ENCODE measurements around the gene TEKT1. TPM values are rescaled to one million over a fixed set of nuclear protein-coding genes. Genes with fewer than 3 reads are reported as not detected.
"Not testable (repeated sequence)": the region's sequence is repeated elsewhere in the genome, so short reads cannot be mapped to it uniquely, and the experiment has no call there.

The TEKT1 gene
- total RNA-seq, 3 donors from 2014 or later (not counting 1 experiment from before 2014, with no cell fraction given) = not detected

DNA sequence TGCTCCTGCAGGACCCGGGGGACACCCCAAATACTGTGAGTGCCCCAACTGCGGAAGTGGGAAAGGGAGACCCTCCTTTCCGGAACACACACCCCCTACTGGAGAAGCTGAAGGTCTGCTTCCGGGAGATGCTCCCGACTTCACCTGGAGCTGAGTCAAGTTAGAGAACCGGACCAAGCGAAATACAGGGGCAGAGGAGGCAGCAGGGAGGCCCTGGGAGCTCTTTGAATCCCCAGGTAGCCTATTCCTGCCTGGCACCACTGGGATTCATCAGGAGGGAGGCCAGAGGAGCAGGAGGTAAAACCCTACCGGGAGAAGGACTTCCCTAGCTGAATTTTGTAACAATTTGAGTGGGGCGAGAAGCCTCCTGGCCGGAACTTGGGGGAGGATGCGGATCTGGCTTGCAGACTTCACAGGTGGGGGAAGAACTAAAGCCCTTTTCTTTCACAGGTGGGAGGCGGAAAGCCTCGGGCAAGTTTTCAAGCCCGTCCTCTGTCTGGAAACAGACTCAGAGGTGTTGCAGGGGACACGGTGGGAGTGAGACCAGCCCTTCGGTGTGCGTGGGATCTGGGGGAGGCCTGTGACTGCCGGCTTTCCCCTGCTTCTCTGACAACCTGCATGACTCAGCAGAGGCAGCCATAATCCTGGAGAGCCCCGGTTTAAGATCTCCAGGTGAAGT, 22.4 kb upstream of the TEKT1 start:
- peaks cover 0 to 16% of the 10 kb centered on the region in 2 donors for H3K4me1 Mint-ChIP-seq
- H3K4me3 ChIP-seq (ENCODE audit: low read length) = peak overlapping the region; percentile 31
- peak in 1 of 2 donors; percentile 41 for DNase-seq
- H3K36me3 ChIP-seq (ENCODE audit: control insufficient read depth, insufficient read depth, low read length) = no peaks in the 10 kb centered on the region
- peaks cover 19% of the 10 kb centered on the region for H3K4me1 ChIP-seq (ENCODE audit: control insufficient read depth, insufficient read depth, low read length)
- H3K27ac ChIP-seq (ENCODE audit: low read length) = peak overlapping the region; percentile 51
- peak overlapping the region; percentile 76 for H3K4me3 Mint-ChIP-seq
- intact Hi-C loops (cut with micrococcal nuclease) = no loop called here
- H3K9me3 Mint-ChIP-seq = no peaks in the 10 kb centered on the region
- ATAC-seq = peak in 2 of 3 donors; percentile 30 to 61
- H3K27me3 ChIP-seq (ENCODE audit: control insufficient read depth, insufficient read depth, low read length) = no peaks in the 10 kb centered on the region
- WGBS (ENCODE audit: insufficient coverage) = 35% methylated on average over 19 of the region's 19 CpGs
- H3K9me3 ChIP-seq (ENCODE audit: control insufficient read depth, insufficient read depth, low read length) = no peaks in the 10 kb centered on the region
- H3K36me3 Mint-ChIP-seq = no peaks in the 10 kb centered on the region
- peak overlapping the region; percentile 24 to 78 for H3K27ac Mint-ChIP-seq
- H3K27me3 Mint-ChIP-seq (ENCODE audit: low read depth in 2 of 2) = peaks cover 3 to 5% of the 10 kb centered on the region in 2 donors
- TF ChIP-seq, protein P1, sequence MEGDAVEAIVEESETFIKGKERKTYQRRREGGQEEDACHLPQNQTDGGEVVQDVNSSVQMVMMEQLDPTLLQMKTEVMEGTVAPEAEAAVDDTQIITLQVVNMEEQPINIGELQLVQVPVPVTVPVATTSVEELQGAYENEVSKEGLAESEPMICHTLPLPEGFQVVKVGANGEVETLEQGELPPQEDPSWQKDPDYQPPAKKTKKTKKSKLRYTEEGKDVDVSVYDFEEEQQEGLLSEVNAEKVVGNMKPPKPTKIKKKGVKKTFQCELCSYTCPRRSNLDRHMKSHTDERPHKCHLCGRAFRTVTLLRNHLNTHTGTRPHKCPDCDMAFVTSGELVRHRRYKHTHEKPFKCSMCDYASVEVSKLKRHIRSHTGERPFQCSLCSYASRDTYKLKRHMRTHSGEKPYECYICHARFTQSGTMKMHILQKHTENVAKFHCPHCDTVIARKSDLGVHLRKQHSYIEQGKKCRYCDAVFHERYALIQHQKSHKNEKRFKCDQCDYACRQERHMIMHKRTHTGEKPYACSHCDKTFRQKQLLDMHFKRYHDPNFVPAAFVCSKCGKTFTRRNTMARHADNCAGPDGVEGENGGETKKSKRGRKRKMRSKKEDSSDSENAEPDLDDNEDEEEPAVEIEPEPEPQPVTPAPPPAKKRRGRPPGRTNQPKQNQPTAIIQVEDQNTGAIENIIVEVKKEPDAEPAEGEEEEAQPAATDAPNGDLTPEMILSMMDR (IDR thresholded peaks at IDR 0.05) = no peak

DNA sequence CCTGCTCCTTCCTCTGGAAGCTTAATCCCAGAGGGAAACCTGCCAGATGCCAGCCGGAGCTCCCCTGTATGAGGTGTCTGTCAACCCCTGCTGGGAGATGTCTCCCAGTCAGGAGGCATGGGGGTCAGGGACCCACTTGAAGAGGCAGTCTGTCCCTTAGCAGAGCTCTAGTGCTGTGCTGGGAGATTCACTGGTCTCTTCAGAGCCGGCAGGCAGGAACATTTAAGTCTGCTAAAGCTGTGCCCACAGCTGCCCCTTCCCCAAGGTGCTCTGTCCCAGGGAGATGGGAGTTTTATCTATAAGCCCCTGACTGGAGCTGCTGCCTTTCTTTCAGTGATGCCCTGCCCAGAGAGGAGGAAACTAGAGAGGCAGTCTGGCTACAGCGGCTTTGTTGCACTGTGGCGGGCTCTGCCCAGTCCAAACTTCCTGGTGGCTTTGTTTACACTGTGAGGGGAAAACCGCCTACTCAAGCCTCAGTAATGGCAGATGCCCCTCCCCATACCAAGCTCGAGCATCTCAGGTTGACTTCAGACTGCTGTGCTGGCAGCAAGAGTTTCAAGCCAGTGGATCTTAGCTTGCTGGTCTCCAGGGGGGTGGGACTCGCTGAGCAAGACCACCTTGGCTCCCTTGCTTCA, 17.1 kb upstream of the TEKT1 start:
- H3K9me3 Mint-ChIP-seq; H3K36me3 Mint-ChIP-seq; intact Hi-C loops (cut with micrococcal nuclease); H3K9me3 ChIP-seq (ENCODE audit: control insufficient read depth, insufficient read depth, low read length); H3K27me3 ChIP-seq (ENCODE audit: control insufficient read depth, insufficient read depth, low read length); DNase-seq; H3K4me3 Mint-ChIP-seq; H3K4me3 ChIP-seq (ENCODE audit: low read length); H3K27ac ChIP-seq (ENCODE audit: low read length); H3K27ac Mint-ChIP-seq; H3K4me1 Mint-ChIP-seq; H3K36me3 ChIP-seq (ENCODE audit: control insufficient read depth, insufficient read depth, low read length); ATAC-seq: not testable (repeated sequence)
- H3K27me3 Mint-ChIP-seq (ENCODE audit: low read depth in 2 of 2) = peaks cover 8 to 18% of the 10 kb centered on the region in 2 donors
- H3K4me1 ChIP-seq (ENCODE audit: control insufficient read depth, insufficient read depth, low read length) = peaks cover 19% of the 10 kb centered on the region
- 75% methylated on average over 7 of the region's 7 CpGs for WGBS (ENCODE audit: insufficient coverage)

DNA sequence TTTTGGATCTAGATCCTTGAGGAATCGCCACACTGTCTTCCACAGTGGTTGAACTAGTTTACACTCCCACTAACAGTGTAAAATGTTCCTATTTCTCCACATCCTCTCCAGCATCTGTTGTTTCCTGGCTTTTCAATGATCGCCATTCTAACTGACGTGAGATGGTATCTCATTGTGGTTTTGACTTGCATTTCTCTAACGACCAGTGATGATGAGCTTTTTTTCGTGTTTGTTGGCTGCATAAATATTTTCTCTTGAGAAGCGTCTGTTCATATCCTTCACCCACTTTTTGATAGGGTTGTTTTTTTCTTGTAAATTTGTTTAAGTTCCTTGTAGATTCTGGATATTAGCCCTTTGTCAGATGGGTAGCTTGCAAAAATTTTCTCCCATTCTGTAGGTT, 14.6 kb upstream of the TEKT1 start:
- H3K9me3 Mint-ChIP-seq; intact Hi-C loops (cut with micrococcal nuclease); H3K4me3 Mint-ChIP-seq; ATAC-seq; H3K36me3 Mint-ChIP-seq; H3K36me3 ChIP-seq (ENCODE audit: control insufficient read depth, insufficient read depth, low read length); H3K27me3 ChIP-seq (ENCODE audit: control insufficient read depth, insufficient read depth, low read length); H3K27ac Mint-ChIP-seq; DNase-seq; H3K9me3 ChIP-seq (ENCODE audit: control insufficient read depth, insufficient read depth, low read length); H3K4me3 ChIP-seq (ENCODE audit: low read length); H3K27ac ChIP-seq (ENCODE audit: low read length); H3K4me1 Mint-ChIP-seq: not testable (repeated sequence)
- 4% methylated on average over 4 of the region's 6 CpGs for WGBS (ENCODE audit: insufficient coverage)
- H3K27me3 Mint-ChIP-seq (ENCODE audit: low read depth in 2 of 2) = peaks cover 18 to 21% of the 10 kb centered on the region in 2 donors
- peaks cover 12% of the 10 kb centered on the region for H3K4me1 ChIP-seq (ENCODE audit: control insufficient read depth, insufficient read depth, low read length)

DNA sequence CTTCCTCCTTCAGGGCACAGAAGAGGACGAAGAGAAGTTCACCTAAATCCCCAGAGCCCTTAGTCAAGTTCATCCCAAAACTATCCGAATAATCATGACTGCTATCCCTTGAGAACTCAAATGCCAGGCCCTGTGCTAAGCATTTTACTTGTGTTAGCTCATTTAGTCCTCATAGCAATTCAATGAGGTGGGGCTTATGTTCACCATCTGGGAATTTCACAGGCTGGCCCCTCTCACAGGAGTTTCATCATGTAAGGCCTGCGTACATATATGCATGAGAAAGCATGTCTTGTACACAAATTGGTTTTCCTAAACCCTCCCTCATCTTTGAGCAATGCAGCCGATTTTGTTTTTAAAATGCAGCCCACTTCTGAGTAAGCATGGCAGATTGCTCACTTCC, 12.9 kb upstream of the TEKT1 start:
- H3K4me1 ChIP-seq (ENCODE audit: control insufficient read depth, insufficient read depth, low read length) = peaks cover 12% of the 10 kb centered on the region
- H3K27ac Mint-ChIP-seq; H3K36me3 Mint-ChIP-seq; H3K9me3 ChIP-seq (ENCODE audit: control insufficient read depth, insufficient read depth, low read length); DNase-seq; ATAC-seq; H3K9me3 Mint-ChIP-seq; H3K27ac ChIP-seq (ENCODE audit: low read length); H3K27me3 ChIP-seq (ENCODE audit: control insufficient read depth, insufficient read depth, low read length); H3K4me3 ChIP-seq (ENCODE audit: low read length); H3K4me1 Mint-ChIP-seq; H3K36me3 ChIP-seq (ENCODE audit: control insufficient read depth, insufficient read depth, low read length); H3K4me3 Mint-ChIP-seq: not testable (repeated sequence)
- peaks cover 23 to 29% of the 10 kb centered on the region in 2 donors for H3K27me3 Mint-ChIP-seq (ENCODE audit: low read depth in 2 of 2)
- intact Hi-C loops (cut with micrococcal nuclease) = loop anchor here (5.0 kb wide), 1 partner anchor 48 kb away; no protein-coding TSS in a partner anchor
- 77% methylated on average over 4 of the region's 4 CpGs for WGBS (ENCODE audit: insufficient coverage)

Measured in natural killer cell (primary cell).